Measurements from ENCODE around the gene GNPTG.
"Not testable (repeated sequence)": the region's sequence is repeated elsewhere in the genome, so short reads cannot be mapped to it uniquely, and the experiment has no call there.

GNPTG gene

DNA sequence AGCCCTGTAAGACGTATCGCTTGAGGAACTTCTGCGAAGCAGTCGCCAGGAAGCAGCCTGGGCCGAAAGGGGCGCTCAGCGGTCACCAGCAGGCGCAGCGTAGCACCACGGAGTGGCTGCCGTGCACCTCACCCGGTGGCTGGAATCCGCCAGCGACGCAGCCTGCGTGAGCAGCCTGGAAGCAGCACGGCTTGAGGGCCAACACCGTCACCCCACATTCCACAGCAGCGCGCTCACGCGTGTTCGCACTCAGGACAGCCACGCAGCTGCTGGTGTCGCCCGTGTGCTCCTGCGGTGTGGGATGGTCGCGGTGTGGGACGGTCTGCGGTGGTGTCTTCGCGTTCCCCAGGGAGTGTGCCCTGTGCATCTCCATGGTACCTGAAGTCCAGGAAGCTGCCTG is 32.7 kb upstream of the GNPTG start:
- no peak for DNase-seq (ENCODE audit: low read depth)

DNA sequence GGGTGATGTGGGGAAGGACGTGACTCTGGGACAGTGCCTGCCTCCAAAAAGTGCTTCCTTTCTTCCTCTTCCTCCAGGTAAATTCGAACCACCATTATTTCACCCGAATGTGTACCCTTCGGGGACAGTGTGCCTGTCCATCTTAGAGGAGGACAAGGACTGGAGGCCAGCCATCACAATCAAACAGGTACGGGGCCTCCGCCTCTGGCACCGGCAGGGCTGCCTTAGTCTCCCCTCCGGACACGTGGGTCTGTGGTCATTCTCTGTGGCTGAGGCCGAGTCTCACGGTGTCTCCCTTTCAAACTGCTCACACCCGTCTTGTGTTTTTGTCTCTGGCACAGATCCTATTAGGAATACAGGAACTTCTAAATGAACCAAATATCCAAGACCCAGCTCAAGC is 31.6 kb upstream of the GNPTG start:
- DNase-seq (ENCODE audit: low read depth), result no peak

DNA sequence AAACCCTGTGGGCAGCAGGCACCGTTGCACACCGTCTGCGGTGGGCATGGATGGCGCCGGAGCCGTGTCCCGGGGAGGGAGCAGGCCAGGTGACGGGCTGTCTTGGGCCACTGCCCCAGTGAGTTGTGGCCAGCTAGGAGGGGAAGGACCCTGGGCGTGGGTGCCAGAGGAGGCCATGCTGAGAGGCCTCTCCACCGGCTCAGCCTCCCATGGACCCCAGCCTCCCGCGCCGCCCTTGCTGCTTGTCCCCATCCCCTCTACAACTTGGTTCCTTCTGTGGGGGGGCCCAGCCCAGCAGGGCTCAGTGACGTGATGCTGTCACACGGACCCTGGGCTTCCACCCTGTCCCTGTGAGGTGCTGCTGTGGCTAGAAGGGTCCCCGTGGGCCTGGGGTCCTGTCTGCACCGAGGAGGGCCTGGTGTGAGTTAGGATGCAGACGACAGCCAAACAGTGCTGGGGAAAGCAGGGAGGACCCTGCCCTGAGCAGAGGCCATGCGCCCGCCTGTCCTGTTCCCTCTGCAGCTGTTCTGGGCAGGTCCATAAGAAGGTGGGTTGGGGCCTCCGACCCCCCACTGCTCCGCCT is 31.0 kb upstream of the GNPTG start:
- DNase-seq (ENCODE audit: low read depth), result no peak

DNA sequence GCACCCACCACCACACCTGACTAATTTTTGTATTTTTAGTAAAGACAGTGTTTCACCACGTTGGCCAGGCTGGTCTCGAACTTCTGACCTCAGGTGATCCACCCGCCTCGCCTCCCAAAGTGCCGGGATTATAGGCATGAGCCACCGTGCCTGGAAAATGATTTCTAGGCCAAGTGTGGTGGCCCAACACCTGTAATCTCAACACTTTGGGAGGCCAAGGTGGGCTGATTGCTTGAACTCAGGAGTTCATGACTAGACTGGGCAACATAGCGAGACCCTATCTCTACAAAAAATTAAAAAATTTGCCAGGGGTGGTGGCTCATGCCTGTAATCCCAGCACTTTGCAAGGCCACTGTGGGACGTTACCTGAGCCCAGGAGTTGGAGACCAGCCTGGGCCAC is 29.3 kb upstream of the GNPTG start:
- no peak for DNase-seq (ENCODE audit: low read depth)

DNA sequence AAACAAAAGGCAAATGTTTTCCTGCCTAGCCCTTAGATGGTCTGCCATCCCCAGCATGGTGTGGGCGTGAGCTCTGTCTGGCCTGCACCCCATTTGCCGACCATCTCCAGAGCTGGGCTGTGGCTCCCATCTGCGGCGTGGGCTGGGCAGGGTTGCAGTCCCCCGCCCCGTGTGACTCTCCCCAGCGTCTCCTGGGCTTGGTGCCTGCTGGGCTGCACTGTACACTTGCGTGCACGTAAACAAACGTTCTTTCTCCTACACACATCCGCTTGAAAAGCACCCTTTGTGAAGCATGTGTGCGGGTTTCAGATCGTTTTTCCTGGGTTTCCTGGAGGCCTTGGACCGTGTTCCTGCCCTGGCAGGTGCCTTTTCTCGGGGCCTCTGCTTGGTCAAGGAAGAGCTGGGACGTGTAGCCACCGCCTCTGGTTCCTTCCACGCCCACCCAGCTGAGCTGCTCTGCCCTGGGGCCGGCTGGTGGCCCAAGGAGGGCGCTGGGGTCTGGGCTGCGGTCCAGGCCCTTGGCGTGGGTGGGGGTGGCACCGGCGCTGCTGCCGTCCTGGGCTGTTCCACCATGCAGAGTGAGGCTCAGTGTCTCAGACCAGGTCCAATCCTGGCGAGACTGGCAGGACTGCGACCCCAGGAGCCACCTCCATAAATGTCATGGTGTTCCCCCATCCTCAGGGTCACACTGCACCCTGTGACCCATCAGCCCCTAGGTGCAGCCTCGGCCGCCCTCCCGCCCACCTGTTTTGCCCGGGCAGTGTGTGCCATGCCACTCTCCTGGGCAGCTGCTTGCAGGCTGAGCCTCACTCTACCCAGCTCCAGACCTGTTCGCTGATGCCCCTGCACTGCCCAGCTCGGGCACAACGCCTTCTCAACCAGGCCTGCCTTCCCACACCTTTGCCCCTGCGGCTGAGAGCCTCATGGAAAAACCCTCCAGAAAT is 28.2 kb upstream of the GNPTG start:
- no peak for DNase-seq (ENCODE audit: low read depth)

DNA sequence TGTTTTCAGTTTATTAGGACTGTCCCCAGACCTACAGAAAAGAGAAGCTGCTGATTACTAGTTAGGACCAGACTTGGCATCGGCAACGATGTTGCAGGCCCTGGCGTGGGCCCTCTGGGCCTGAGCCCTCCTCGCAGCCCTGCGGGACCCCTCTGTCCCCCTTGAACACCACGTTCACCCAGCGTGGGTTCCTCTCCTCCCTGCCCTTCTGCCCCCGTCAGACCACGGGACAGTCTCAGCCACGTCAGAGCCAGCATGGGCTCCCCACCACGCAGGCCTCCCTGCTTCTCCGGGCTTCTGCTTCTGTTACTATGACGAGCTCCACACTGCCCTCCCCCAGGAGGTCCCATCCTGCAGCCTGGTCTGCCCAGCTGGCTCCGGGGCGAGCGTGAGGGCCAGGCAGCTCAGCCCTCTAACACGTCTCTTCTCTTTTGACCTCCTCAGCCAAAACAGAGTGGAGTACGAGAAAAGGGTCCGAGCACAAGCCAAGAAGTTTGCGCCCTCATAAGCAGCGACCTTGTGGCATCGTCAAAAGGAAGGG is 27.4 kb upstream of the GNPTG start:
- no peak for DNase-seq (ENCODE audit: low read depth)

DNA sequence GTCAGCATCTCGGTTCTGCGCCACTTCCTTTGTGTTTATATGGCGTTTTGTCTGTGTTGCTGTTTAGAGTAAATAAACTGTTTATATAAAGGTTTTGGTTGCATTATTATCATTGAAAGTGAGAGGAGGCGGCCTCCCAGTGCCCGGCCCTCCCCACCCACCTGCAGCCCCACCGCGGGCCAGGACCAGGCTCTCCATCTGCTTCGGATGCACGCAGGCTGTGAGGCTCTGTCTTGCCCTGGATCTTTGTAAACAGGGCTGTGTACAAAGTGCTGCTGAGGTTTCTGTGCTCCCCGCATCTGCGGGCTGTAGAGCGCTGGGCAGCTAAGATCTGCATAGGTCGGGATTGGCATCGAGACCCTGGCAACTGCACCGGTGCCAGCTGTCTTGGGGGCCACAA is 26.5 kb upstream of the GNPTG start:
- DNase-seq (ENCODE audit: low read depth), result no peak

DNA sequence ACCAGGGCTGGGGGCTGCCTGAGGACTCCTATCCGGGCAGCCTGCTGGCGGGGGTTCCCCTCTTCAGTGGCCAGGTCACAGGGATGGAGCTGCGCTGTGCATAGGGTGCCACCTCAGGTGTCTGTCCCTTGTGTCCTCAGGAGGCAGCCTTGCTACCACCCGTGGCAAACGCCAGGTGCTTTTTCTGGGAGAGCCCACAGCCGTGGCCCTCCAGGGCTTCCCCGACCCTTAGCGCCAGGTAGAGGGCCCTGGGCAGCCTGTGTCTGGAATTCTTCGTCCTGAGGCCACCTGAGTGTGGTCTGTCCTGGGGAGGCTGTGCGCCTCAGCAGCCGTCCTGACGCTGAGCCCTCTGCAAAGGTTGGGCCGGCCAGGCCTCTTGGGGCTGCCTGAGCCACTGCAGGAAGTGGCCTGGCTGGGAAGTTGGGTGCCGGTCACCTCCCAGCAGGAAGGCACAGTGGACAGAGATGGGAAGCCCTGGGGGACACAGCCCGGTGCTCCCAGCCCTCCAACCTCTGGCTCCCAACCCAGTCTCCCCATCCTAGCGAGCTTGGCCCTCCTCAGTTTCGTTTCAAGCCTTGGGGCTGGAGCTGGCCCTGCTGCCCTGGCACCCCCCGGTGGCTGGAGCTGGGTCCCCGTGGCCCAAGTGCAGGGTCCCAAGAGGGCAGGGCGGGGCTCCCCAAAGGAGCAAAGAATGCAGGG is 25.9 kb upstream of the GNPTG start:
- DNase-seq (ENCODE audit: low read depth), result no peak

DNA sequence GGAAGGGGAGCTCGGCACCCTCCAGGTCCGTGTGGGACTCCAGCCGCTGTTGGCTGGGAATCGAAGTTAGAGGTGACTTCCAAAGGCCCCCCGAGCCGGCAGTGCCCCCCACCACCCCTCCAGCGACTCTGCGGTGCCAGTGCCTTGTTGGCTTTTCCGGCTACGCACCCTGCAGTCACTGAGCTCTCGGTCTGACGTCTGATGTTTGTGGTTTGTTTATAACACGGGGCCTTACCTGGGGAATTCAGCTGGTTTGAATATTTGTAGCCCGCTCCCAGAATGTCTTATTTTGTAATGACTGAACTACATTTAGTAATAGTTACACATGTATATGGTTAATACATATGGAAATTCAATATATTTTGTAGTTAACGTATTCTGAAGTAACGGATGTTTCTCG is 25.3 kb upstream of the GNPTG start:
- no peak for DNase-seq (ENCODE audit: low read depth)

DNA sequence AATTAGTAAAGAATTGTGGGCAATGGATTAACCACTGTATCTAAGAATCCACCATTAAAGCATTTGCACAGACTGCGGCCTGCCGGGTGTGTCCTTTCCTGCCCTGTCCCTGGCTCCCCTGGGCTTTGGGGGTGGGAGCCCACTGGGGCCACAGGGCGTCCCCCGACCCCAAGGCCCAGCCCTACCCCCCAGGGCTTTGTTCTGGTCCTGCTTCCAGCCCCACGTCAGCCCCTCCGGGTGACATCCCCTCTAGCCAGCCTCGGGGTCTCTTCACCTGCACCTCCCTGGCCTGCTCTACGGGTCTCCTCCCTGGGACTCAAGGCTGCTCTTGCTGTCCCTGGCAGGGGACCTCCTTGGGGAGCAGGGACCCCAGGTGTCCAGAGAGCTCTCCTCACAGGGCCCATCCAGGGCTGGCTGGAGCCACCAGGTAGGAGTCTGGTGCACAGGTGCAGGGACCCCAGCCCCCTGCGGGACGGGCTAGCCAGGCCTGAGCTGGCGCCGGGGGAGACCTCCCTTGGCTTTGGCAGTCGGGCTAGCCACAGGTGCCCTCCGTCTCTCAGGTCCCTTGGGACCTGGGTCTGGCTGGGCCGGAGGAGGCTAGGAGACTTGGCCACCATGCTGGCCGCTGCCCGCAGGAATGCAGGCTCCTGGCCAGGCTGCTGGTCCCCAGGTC is 24.6 kb upstream of the GNPTG start:
- DNase-seq (ENCODE audit: low read depth), result no peak

DNA sequence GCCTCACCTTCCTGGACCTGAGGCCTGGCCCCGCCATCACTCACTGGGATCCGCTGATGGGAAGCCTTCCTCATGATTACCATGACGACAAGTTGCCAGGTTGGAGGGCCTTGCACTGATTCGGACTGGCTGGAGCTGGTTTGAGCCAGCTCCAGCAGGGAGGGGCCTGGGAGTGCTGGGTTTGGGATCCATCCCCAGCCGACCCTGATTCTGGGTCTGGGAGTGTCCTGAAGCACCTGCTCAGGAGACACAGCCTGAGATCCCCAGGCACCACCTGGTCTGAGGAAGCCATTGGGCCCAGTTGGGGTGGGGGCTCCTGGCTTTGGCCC is 24.1 kb upstream of the GNPTG start:
- no peak for DNase-seq (ENCODE audit: low read depth)

DNA sequence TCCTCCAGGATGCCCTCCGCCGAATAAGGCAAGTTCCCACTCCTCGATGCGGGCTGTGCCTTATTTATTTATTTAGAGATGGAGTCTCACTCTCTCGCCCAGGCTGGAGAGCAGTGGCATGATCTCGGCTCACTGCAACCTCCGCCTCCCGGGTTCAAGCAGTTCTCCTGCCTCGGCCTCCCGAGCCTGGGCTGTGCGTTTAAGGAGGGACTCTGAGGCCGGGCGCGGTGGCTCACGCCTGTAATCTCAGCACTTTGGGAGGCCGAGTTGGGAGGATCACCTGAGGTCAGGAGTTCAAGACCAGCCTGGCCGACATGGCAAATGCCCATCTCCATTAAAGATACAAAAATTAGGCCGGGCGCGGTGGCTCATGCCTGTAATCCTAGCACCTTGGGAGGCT is 23.6 kb upstream of the GNPTG start:
- not testable (repeated sequence) for DNase-seq (ENCODE audit: low read depth)

DNA sequence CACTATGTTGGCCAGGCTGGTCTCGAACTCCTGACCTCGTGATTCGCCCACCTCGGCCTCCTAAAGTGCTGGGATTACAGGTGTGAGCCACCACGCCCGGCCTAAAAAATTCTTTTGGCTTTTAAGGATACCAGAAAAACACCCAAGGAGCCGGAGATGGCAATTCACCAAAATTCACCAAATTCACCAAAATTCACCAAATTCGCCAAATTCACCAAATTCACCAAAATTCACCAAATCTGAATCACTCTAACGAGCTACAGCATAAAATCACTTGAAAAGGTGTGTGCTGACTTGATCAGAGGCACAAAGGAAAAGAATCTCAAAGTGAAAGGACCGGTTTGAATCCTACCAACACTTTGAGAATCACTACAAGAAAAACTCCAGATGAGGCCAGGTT is 22.8 kb upstream of the GNPTG start:
- DNase-seq (ENCODE audit: low read depth), result not testable (repeated sequence)

DNA sequence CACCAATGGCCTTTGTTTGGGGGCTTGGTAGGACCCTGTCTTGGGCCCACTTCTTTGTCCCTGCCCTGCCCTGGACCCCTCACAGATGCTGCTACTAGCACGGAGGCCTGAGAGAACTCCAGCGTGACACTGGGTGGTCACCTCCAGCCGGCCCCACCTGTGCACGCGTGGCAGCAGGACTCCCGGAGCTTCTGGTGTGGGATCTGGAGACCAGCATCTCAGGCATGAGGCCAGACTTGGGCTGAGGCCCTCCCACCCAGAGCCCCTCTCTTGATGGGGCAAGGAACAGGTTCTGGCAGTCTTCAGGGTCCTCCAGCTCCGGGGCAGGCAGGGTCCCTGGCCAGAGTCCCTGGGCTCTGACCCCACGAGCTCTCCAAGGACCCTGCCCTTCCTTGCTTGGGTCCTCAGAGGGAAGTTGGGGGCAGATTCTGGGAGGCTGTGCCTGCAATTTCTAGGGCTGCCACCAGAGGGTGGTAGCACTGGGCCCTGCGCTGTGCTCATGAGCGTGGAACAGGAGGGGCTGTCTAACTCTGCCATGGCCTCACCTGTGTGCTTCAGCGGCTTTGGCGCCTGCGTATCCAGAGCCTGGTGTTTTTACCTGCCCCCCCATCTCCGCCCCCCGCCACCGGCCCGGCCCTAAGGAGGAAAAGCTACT is 21.3 kb upstream of the GNPTG start:
- no peak for DNase-seq (ENCODE audit: low read depth)

DNA sequence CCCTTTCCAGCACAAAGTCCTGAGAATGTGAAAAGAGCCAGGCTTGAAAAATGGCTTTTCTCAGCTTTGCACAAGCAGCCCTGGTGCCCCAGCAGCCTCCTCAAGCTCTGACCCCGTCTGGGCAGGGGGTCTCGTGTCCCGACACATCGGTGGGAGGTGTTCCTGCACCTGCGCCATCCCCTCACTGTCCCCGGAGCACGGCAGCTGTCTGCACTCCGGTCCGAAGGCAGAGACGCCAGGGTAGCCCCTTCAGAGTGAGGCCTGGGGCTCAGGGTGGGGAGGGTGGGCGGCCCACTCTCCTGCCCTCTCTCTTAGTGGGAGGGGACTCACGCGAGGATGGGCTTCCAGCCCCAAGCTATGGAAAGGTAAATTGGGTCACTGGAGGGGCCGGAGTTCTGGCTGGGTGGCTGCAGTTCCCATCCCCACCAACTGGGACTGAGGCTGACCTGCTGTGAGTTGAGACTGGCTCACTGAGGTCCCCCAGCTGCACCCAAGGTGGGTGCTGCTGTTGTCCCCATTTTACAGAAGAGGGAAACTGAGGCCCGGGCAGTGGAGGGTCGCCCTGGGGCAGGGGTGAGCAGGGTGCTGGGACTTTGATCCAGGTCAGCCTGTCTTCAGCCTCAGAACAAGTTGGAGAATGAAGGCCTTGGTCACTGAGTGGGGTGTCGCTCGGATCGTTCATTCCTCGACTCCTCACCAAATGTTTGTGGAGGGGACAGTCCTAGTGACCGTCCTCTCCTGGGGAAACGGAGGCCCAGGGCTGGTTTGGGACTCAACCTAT is 20.6 kb upstream of the GNPTG start:
- no peak for DNase-seq (ENCODE audit: low read depth)

DNA sequence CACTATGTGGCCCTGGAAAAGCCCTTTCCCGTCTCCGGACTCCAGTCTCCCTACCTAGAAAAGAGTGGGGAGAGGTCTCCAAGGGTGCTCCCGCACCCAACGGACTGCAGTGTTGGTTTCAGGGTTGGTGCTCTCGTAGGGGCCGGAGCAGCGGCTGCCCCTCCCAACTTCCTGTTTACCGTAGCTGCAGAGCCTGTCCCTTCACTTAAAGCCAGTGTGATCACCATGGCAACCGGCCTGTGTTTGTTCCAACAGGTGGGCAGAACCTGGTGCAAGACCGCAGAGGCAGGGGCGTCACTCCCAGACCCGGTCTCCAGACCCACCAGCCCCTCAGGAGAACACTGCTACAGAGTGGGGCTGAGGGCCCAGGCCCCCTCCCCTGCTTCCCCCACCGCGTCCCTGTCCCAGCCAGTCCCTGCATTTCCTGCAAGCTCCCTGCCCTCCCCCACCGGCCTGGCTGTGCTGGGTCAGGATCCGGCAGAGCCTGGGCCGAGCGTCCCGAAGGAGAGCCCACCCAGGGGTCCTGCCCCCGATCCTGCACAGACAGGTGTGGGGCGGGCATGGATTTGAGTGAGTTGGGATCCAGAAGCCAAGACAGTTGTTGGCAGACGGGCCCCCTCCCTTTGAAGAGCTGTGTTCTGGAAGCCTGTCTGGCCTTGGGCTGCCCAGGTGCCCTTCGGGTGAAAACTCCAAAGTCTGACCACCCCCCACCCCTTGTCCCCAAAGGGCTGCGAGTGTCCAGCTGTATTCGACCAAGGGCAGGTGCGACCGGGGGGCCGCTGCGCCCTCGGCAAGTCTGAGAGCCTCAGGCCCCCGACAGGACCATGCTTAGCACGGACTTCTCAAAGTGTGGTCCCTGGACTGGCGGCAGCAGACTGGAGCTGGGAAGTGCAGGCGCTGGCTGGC is 19.8 kb upstream of the GNPTG start:
- no peak for DNase-seq (ENCODE audit: low read depth)

DNA sequence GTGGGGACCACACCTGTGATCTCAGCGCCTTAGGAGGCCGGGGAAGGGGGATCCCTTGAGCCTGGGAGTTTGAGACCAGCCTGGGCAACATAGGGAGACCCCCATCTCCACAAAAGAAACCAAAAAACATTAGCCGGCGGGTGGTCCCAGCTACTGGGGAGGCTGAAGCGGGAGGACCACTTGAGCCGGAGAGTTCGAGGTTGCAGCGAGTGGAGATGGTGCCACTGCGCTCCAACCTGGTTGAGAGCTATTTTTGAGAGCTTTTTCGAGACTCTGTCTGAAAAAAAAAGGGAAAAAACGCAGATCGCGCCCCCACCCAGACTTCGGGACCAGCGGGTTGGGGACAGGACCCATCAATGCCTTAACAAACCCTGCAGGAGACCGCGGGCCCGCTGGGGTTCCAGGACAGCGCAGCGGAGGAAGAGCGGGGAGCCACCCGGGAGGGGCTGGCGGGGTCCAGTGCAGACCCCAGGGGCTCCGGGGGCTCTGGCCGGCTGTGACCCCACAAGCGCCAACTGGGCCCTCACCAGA is 19.0 kb upstream of the GNPTG start:
- DNase-seq (ENCODE audit: low read depth), result no peak

DNA sequence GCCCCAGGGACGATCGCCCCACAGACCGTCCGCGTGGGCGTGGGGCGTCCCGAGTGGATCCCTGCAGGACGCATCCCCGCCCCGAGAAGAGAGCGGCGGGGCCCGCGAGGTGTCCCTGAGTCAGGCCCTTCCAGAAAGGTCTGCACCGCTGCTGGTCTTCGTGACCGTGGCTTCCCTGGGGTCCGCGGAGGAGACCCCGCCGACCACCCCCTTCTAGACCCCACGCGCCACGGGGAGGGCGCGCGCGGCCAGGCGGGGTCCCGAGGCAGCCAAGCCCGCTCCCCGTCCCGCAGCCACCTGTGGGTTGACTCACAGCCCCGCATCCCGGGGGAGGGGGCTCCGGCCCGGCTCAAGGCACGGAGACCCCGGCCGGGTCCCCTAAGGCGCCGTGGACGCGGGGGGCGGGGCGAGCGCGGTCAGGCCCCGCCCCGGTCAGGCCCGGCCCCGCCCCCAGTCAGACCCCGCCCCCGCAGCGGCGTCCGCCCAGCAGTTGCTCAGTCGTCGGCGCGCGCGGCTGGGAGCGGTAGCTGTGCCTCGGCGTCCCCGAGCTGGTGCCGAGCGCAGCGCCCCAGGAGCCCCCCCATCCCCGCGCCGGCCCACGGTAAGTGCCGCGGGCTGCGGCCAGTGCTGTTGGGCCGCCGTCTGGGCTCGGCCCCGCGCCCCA is 18.4 kb upstream of the GNPTG start, which contains the start of gene BAIAP3:
TSS of gene BAIAP3 (plus strand) at position 497 of the 664 bp plus-strand sequence. CDS start 4,905 bp downstream, outside the sequence.
- no peak for DNase-seq (ENCODE audit: low read depth)

Data from HS-27A (cell line).